ENCODE results near the gene CDKN1A.

GRCh38 chr6:36725581-36725980, 47.1 kb downstream of the CDKN1A start:
- TF ChIP-seq CTCF (IDR thresholded peaks at IDR 0.05; ENCODE audit: low read length) (no peak), EZH2 (IDR thresholded peaks at IDR 0.05; ENCODE audit: borderline replicate concordance, low read length) (no peak)
